A673 (cell line): Measurements from ENCODE around the gene AP1AR. TPM values are rescaled to one million over a fixed set of nuclear protein-coding genes. Genes with fewer than 3 reads are reported as not detected.

Experiments
- BruUV-seq: library from RNA; stranded (reverse); fragments of 400-500 nt; replicated peaks from 2 replicates; lab custom pipeline; 2021; lab: Mats Ljungman, UMichigan
- CTCF ChIA-PET: fragments of 300-600 bp; sonication (Branson Sonifier 250); formaldehyde crosslinking; loops from one replicate; lab custom pipeline; 2022; ENCODE audit warnings: antibody characterized with exemption; lab: Charles Lee
- POLR2A ChIA-PET: fragments of 300-600 bp; sonication (Branson Sonifier 250); formaldehyde crosslinking; loops from one replicate; lab custom pipeline; 2022; ENCODE audit warnings: antibody characterized with exemption; ENCODE audit not compliant: low non-redundant PET; lab: Charles Lee
- DNase-seq: peaks from one replicate; pipeline ENCODE4 v3.0.0-alpha.2; 2015; ENCODE audit warnings: low spot score
- H3K27ac ChIP-seq: fragments of 200-600 bp; sonication (generic); 2 replicates; pipeline ENCODE4 v1.5.1; 2016; ENCODE audit warnings: mixed run types, low read depth, mild to moderate bottlenecking, mixed read lengths, antibody characterized with exemption, low read length; ENCODE audit not compliant: poor library complexity, severe bottlenecking
- H3K27me3 ChIP-seq: fragments of 200-600 bp; sonication (generic); replicated peaks from 2 replicates; pipeline ENCODE4 v1.6.1; 2017; ENCODE audit warnings: mixed run types, low read depth, mild to moderate bottlenecking, mixed read lengths, antibody characterized with exemption, low read length; ENCODE audit not compliant: insufficient read depth, poor library complexity
- H3K36me3 ChIP-seq: fragments of 200-600 bp; sonication (generic); 2 replicates; pipeline ENCODE4 v1.6.1; 2016; ENCODE audit warnings: mixed run types, mild to moderate bottlenecking, mixed read lengths, antibody characterized with exemption, low read length; ENCODE audit not compliant: insufficient read depth, poor library complexity, severe bottlenecking
- H3K4me1 ChIP-seq: fragments of 200-600 bp; sonication (generic); 2 replicates; pipeline ENCODE4 v1.6.1; 2017; ENCODE audit warnings: mixed run types, mild to moderate bottlenecking, mixed read lengths, antibody characterized with exemption, low read length; ENCODE audit not compliant: insufficient read depth, poor library complexity, severe bottlenecking
- H3K4me3 ChIP-seq: fragments of 200-600 bp; sonication (generic); 2 replicates; pipeline ENCODE4 v1.5.1; 2016; ENCODE audit warnings: low read depth, mixed run types, mild to moderate bottlenecking, mixed read lengths, low read length; ENCODE audit not compliant: poor library complexity, severe bottlenecking
- H3K9me3 ChIP-seq: fragments of 200-600 bp; sonication (generic); 2 replicates; pipeline ENCODE4 v1.6.1; 2016; ENCODE audit warnings: mixed run types, low read depth, mild to moderate bottlenecking, mixed read lengths, antibody characterized with exemption, low read length; ENCODE audit not compliant: poor library complexity, severe bottlenecking
- CTCF ChIP-seq: fragments of 300-800, 200-600 bp; sonication (generic); conservative IDR thresholded peaks from 2 replicates; pipeline ENCODE4 v1.5.1; 2017; ENCODE audit warnings: low read depth, mild to moderate bottlenecking, antibody characterized with exemption, low read length, moderate library complexity, mixed read lengths
- EZH2 ChIP-seq: fragments of 200-600 bp; sonication (generic); IDR thresholded peaks from 2 replicates; pipeline ENCODE4 v1.6.1; 2017; ENCODE audit warnings: borderline replicate concordance, low read depth, mild to moderate bottlenecking, mixed read lengths, antibody characterized with exemption, low read length; ENCODE audit not compliant: poor library complexity, severe bottlenecking
- intact Hi-C: fragments of 100-400 bp; cut with micrococcal nuclease; formaldehyde crosslinking; loops from one replicate; pipeline ENCODE4 v1.10.0; 2022; ENCODE audit not compliant: unreplicated experiment
- total RNA-seq: library from RNA; stranded (reverse); gene quantifications from 2 replicates; pipeline ENCODE4 v1.2.3, GENCODE V29; 2021

The AP1AR gene
- total RNA-seq, 1 experiment from 2014 or later = 24.9 TPM

DNA sequence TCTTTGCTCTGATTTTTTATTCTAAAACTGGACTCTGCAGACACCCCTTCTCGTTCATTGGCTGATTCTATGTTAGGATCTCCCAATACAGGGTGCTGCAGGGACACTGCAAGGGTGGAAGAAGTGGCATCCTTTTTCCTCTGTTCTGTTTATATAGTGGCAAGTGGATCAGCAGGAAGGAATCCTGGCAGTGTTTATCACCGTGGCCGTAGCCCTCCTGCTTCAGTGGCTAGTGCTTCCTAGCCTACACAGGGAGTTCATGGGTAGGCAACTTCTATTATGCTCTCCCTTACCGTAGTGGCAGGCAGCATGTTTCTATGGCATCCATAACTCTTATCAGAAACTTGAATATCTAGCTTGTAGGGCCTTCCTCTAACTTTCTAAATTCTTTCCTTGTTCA lies 6.4 kb upstream of the AP1AR start:
- no peaks in the 10 kb centered on the region for H3K9me3 ChIP-seq
- H3K36me3 ChIP-seq = no peaks in the 10 kb centered on the region
- no peak overlapping the region for H3K4me3 ChIP-seq
- BruUV-seq = no TSS peak
- no peak for DNase-seq
- H3K4me1 ChIP-seq = peaks cover under 1% of the 10 kb centered on the region
- H3K27me3 ChIP-seq = no peaks in the 10 kb centered on the region
- H3K27ac ChIP-seq = no peak overlapping the region
- POLR2A ChIA-PET = no interaction called here
- CTCF ChIA-PET = no interaction called here
- TF ChIP-seq EZH2 (no peak), CTCF (no peak)
- intact Hi-C loops = no loop called here

- peak; percentile 97 for DNase-seq
- Histone ChIP-seq H3K27me3 (no peaks in the 10 kb centered on the region), H3K27ac (peak overlapping the region; percentile 98), H3K9me3 (no peaks in the 10 kb centered on the region), H3K4me3 (peak overlapping the region; percentile 96), H3K36me3 (no peaks in the 10 kb centered on the region), H3K4me1 (peaks cover 11% of the 10 kb centered on the region)
- TF ChIP-seq EZH2 (no peak), CTCF (no peak)
- TSS peak; percentile 83 for BruUV-seq
- ChIA-PET POLR2A (no interaction called here), CTCF (no interaction called here)
- intact Hi-C loops = loop anchor here (5.0 to 10.0 kb wide), 2 partner anchors 56 to 534 kb away; partner anchors contain the start of gene TIFA
Observed at GRCh38 chr4:112230879-112231778, 458 bp upstream of the AP1AR start.

- BruUV-seq = no TSS peak
- peak; percentile 80 for DNase-seq
- peak; percentile 88 for TF ChIP-seq CTCF
- no peak for TF ChIP-seq EZH2
- Histone ChIP-seq H3K27ac (no peak overlapping the region), H3K36me3 (no peaks in the 10 kb centered on the region), H3K4me3 (no peak overlapping the region), H3K4me1 (peaks cover 11% of the 10 kb centered on the region), H3K27me3 (no peaks in the 10 kb centered on the region), H3K9me3 (no peaks in the 10 kb centered on the region)
- ChIA-PET CTCF (interaction anchor here (2.0 kb wide), 1 partner anchor 135 kb away, joined by 5 read pairs; no protein-coding TSS in a partner anchor), POLR2A (no interaction called here)
- intact Hi-C loops = loop anchor here (2.0 to 10.0 kb wide), 3 partner anchors 52 to 530 kb away; partner anchors contain the start of gene TIFA
Observed at GRCh38 chr4:112234952-112235609, 3.5 kb downstream of the AP1AR start.
